HG03103 (cell line): ENCODE data around the gene TMEM31.
"Not testable (repeated sequence)": the region's sequence is repeated elsewhere in the genome, so short reads cannot be mapped to it uniquely, and the experiment has no call there.

ENCODE experiments used
- ATAC-seq: cut with Tn5 transposase; IDR thresholded peaks from one replicate; pipeline ENCODE4 v1.9.1; 2021; ENCODE audit warnings: low read depth; ENCODE audit not compliant: unreplicated experiment

TMEM31 gene

DNA sequence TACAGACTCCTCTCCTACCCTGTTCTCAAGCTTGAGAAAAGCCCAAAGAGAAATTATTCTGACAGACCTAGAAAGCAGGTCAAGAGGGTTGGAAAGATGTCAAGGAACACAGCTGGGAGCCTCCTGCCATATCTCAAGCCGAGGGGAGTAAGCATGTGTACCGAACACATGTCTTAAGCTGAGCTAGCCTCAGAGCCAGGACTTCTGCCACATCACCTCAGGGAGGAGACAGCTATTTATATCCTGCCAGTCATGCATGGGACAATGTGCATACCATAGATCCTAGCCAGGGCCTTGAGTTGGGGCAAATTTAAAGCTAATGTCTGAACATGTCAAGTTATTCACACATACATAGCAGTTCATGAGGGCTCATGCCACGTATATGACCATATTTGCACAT, 11.8 kb downstream of the TMEM31 start:
- ATAC-seq: no peak

DNA sequence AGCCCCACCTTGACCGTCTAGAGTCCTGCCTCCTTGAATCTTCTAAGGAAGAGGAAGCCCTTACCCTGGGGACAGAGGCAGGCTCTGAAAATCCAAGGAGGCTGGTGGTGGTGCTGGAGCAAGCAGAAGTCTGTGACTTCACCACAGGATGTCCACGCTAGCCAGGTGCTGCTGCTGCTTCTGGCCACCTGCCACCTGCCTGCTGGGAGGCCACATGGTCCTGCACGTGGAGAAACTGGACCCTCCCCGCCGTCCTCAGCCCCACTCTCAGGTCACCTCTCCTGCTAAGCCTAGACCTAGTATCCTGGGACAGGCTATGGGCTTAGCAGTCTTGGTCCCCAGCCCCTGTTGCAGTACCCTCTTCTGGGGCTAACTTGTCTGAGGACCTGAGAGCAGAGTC, 15.8 kb downstream of the TMEM31 start:
- ATAC-seq: no peak

DNA sequence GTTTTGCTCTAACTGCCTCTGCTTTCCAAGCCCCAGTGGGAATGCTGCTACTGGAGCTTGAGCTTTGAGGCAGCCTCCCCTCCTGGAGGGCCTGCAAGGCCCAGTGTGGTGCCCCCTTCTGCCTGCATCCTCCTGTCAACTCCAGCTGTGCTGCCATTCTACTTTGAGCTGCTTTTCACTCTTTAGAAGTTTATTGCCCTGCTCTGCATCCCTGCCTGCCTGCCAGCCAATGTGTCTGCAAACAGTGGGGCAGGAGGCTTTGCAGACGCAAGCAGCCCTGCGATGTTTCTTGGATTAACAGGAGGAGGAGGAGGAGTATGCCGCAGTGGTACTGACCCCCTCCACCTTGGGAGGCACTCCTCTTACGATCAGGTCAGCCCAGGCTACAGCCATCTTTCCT, 16.4 kb downstream of the TMEM31 start:
- no peak for ATAC-seq

DNA sequence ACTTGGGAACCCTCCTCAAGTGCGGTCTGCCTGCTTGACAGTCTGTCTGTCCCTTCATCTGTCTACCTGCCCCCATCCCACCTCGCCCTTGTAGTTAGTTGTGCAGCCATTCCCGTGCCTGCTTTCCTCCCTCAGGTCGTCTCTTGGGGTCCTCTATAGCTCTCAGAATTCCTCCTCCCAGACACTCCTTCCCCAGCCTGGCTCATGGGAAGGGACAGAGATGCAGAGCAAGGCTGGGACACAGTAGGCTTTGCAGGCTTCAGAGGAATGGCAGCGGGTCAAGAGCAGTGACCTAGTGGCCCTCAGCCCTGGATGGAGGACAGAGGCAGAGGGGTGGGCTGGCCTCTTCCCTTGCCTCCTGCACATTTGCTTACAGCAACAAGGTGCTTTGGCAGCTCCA, 18.3 kb downstream of the TMEM31 start:
- no peak for ATAC-seq

DNA sequence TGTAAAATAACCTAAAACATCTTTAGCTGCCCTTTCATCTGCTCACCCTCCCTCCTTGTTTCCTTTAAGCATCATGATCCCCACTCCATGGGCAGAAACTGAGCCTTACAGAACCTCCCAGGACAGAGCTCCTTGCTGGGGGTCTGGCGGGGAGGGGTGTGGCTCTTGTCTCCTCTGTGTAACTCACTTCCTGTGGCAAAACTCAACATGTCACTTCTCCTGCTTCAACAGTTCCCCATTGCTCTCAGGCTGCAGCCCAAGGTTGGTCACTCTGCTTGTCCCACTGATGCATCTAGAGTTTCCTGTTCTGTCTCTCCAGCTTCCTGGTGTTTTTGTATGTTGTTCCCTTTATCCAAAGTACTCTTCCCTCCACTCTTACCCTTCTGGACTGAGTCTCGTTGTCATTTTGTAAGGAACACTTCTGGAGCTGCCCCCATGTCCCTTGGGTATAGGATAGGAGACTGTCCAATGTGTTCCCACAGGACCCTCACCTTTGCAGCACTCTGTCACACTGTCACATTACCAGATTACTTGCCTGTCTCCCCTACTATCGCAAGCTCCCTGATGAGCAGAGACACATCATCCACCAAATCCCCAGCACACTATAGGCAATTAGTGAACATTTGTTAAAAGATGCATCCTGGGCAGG, 19.6 kb downstream of the TMEM31 start:
- no peak for ATAC-seq

DNA sequence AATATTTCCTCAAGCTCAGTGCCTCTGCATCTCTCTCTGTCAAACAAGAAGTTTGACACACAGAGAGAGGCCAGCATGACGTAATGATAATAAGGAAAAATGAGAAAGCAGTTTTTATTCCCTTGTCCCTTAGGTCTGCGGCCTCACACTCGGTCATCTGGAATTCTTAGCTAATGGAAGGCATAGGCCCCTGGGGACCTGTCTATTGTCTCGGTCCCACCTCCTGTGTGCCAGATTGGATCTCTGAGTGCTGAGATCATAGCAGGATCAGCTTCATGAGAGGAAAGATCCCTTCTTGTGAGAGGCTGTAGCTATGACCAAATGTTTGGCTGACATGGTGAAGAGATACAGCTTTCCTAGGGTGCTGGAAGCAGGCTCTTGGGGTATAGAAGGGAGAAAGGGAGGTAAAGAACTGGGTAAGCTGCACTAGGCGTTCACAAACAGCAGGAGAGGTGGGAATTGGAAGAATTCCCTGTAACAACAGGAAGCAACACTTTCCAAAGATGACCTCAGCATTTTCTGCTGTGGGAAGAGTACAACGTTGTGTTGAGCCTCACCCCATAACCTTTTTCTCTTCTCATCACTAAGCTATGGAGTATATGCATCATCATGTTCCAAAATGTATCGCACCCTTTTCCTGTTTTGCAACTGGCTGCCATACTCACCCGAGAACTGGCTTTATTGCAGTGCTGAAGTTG, 20.2 kb downstream of the TMEM31 start:
- no peak for ATAC-seq

DNA sequence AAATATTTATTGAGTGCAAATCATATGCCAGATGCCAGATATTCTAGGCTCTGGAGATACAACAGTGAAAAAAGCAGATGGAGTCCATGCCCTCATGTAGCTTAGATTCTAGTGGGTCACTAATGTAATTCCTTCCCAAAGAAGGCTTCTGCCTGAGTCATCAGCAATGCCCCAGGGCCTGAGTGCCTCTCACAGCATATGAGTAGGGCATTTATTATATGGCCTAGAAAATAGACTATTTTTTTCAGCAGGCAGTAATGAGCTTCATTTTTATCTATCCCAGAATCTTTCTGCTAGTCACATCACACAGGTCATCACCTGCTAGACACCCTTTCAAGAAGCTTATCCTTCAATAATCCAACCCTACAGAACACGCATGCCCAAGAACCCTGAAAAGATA, 22.3 kb downstream of the TMEM31 start:
- ATAC-seq: no peak

DNA sequence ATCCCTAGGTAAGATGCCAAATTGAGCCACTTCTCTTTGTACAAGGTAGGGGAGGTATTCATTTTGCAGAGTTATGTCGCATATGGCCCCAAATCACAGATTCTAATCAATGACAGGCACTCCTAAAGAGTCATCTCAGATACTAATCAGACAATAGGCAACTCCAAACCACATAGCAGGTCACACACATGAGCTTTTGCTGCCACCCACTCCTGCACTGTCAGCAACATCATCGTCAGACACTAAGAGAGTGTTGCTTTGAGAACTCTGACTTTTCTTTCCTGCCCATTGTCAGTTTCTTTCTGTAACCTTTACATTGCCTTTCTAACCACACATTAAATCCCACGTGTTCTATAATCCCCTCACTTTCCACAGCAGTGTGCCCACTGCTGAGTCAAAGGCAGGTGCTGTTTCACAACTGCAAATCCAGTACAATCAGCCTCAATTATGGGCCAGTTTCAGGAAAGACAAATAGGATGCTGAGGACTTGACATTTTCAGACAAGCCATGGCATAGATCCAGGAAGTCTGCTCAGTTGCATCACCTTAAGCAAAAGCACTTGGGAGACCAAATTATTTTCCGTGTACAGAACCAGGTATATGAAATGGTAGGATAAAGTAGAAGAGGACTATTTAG, 23.5 kb downstream of the TMEM31 start:
- ATAC-seq: no peak

DNA sequence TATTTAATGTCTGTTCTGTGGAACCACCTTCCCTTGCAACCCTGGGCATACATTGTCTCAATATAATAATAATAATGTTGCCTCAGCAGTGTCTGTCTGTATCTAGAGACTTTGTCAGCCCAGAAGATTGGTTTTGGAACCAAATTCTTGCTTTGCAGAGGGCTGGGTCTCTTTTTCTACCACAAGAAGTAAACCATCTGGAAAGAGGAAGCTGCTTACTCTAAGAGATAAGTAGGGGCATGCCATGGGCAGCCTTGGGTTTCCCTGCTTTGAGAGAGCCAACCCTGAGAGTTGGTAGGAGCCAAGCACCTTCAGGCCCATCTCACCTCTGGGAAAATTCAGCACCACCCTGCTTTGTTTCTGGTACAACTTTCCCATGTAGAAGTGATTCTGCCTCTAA, 27.0 kb downstream of the TMEM31 start:
- no peak for ATAC-seq

DNA sequence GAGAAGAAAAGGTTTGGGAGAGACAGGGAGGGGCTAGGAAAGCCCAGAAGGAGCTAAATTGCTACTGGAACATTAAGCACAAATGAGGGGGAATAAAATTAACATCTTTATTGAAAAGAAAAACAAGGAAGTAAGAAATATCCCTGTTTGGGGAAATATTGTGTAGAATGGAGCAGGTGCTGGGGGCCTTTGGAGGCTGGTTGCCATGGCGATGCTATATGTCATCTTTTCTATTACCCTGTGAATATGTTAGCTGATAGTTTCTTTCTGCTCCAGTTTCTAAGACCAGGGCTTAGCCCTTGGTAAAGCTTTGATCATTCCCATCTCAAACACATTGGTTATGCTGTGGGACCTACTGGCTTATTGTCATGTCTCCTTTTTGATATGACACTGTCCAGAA, 28.7 kb downstream of the TMEM31 start:
- no peak for ATAC-seq

DNA sequence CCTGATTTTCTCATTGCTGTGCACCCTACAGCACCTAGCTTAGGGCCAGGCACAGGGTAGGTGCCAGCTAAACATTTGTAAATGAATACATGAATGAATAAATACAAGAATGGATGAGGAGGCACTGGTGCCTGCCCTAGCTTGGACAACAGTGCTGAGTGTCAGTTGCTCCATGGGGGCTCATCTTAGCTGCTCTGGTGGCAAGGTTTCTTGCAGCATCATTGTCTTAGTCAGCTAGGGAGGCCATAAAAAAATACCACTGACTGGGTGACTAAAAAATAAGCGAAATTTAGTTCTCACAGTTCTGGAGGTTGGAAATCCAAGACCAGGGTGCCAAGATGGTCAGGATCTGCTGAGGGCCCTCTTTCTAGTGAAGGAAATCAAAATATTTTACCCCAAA, 31.2 kb downstream of the TMEM31 start:
- no peak for ATAC-seq

DNA sequence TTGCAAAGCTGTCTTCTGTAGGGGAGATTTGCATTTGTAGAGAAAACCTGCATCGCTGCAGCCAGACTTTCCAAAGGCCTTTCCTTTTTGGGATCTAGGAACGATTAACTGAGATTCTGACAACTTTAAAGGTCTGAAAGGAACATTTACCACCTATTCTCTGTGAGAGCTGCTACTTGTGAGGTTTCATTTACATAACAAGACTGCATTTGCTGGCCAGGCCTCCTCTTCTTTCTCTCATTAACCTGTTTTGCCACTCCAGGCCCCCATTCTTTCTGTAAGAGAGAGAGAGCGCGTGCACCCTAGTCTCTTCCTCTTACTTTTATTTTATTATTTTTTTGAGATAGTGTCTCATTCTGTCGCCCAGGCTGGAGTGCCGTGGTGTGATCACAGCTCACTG, 31.6 kb downstream of the TMEM31 start:
- no peak for ATAC-seq

DNA sequence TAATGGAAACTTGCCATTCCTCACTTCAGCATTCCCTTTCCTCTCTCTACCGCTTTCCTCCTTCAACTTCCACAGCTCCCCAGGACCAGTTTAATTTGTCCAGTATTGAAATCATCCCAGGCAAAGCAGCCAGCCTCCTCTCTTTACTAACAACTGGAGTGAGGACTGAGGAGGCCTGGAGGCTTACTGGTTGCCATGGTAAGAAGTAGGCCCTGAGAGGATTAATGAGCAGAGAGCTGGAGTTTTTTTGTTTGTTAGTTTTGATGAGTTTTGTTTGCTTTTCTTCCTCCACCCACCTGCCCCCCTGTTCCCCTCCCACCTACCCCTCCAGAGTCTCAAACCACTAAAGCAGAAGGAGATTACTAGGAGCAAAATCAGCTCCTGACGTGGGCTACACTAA, 36.5 kb downstream of the TMEM31 start:
- ATAC-seq: no peak

DNA sequence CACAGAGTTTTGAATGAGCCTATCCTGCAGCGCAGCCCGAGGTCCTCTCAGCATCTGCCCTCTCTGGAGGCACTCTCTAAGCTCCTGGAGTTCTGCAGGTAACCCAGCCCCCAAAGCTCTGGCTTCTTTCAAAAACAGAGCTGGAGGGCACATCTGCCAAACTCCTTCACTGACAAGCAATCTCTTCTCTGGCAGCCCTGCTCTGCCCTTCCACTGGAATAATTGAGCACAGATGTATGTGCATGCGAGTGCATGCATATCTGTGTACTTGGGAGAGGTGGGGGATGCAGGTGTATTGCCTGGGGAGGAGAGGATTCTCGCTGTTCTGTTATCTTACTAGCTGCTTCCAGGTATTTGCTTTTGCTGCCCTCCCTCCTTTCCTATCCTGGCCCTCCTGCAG, 43.7 kb downstream of the TMEM31 start:
- ATAC-seq: no peak

DNA sequence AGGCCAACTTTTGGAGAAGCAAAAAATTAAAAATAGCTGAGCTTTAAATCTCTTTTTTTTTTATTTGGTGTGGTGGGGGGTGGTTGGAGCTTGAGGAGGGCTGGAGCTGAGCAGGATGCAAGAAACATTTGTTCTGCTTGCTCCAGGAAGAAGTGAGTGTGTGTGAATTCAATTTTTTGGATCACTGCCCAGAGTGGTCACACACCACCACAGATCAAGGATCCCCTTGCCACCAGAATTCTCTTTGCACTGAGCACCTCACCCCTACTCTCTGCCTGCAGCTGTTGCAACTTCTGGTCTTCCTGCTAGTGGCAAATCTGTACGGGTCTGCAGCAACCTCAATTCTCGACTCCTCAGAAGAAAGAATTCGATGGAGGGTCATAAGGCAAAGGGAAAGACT, 46.0 kb downstream of the TMEM31 start:
- ATAC-seq: no peak

DNA sequence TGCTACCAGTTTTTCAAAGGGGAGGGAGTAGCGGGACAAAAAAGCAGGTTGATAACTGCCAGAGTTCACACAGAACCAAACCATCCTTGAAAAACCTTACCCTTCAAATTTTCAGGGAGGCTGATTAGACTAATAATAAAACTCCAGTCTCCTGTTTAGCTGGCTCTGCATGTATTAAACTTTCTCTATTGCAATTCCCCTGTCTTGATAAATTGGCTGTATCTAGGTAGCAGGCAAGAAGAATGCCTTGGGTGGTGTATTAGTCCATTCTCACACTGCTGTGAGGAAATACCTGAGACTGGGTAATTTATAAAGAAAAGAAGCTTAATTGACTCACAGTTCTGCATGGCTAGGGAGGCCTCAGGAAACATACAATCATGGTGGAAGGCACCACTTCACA, 47.8 kb downstream of the TMEM31 start:
- ATAC-seq: no peak

DNA sequence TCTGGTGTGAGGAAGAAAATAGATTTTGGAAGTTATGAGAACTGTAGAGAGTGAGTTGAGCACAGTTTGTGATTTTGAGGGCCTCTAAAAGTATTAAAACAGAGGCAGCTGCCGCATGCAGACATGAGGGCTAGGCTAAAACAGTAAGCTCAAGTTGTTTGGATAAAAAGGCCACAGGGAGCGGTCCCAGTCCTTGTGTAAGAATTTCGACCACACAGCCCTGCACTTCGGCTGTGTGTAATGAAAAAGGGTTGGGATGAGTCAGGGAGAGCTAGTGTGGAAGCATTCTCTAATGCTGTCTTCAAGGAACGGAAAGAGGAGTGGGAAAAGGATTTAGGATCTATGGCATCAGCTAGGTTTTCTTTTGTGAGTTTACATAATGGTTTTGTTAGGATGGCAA, 52.8 kb downstream of the TMEM31 start:
- not testable (repeated sequence) for ATAC-seq
